HepG2 (cell line): ENCODE data around the gene GRM8. TPM values are rescaled to one million over a fixed set of nuclear protein-coding genes. Genes with fewer than 3 reads are reported as not detected.

Experiments used
- ATAC-seq: fragments of 200-7000 bp; cut with Tn5 transposase; 3 replicates; pipeline ENCODE4 v1.9.1; 2020; ENCODE audit warnings: mild to moderate bottlenecking, moderate library complexity
- BruUV-seq: library from RNA; stranded (reverse); fragments of 400-500 nt; replicated peaks from 2 replicates; lab custom pipeline; 2021; lab: Mats Ljungman, UMichigan
- CTCF ChIA-PET: fragments of 300-600 bp; formaldehyde crosslinking; extraction: SDS; loops from one replicate; lab custom pipeline; 2021; ENCODE audit warnings: low total read pairs, inconsistent platforms, low intra/inter-chr PET ratio; lab: Yijun Ruan, JAX
- POLR2A ChIA-PET: fragments of 350-600 bp; sonication (Branson Sonifier 250); formaldehyde crosslinking; loops from one replicate; lab custom pipeline; 2020; ENCODE audit warnings: antibody characterized with exemption, inconsistent platforms; lab: Yijun Ruan, JAX
- DNase-seq: peaks from one replicate; pipeline ENCODE4 v3.0.0-alpha.2; 2015; ENCODE audit warnings: low spot score
- FAIRE-seq: peaks from 3 replicates; lab custom pipeline; 2011; peaks lifted over from hg19 to GRCh38; lab: Jason Lieb, UNC
- H2AFZ ChIP-seq: one replicate; pipeline ENCODE4 v1.6.1; 2011; ENCODE audit warnings: low read length, inconsistent platforms
- H3K27ac ChIP-seq: fragments of 300-600 bp; 3 replicates; pipeline ENCODE4 v1.8.0; 2011; ENCODE audit warnings: mixed run types, mild to moderate bottlenecking, mixed read lengths, low read length, inconsistent platforms; ENCODE audit not compliant: insufficient read depth; ENCODE audit errors: extremely low read length
- H3K27me3 ChIP-seq, 2 experiments: fragments of 200-600 bp in 1 of 2; 2 replicates in 1 of 2; 3 replicates in 1 of 2; pipeline versions ENCODE4 v1.6.0 to v1.8.0; 2011; ENCODE audit warnings: low read length in 2 of 2, mild to moderate bottlenecking in 2 of 2, moderate library complexity in 2 of 2, inconsistent platforms in 1 of 2; ENCODE audit not compliant: insufficient read depth in 2 of 2, control insufficient read depth in 1 of 2
- H3K36me3 ChIP-seq, 2 experiments: fragments of 200-600 bp in 1 of 2; replicated peaks in 1 of 2; 2 replicates in 1 of 2; 3 replicates in 1 of 2; pipeline versions ENCODE4 v1.5.1 to v1.8.0; 2011; ENCODE audit warnings: low read length in 2 of 2, inconsistent platforms in 1 of 2; ENCODE audit not compliant: insufficient read depth in 2 of 2, control insufficient read depth in 1 of 2
- H3K4me1 ChIP-seq: 2 replicates; pipeline ENCODE4 v1.5.1; 2012; ENCODE audit warnings: low read length, inconsistent platforms; ENCODE audit not compliant: insufficient read depth
- H3K4me2 ChIP-seq: 2 replicates; pipeline ENCODE4 v1.6.0; 2011; ENCODE audit warnings: low read depth, low read length, inconsistent platforms
- H3K4me3 ChIP-seq, 3 experiments: fragments of 200-600 bp in 1 of 3; sonication (generic), shearing (Covaris generic) in 1 of 3; replicated peaks in 1 of 3; 2 replicates each; pipeline ENCODE4 v1.5.1; 2011 to 2016; ENCODE audit warnings: low read length in 3 of 3, inconsistent platforms in 2 of 3, low read depth in 2 of 3, mild to moderate bottlenecking in 2 of 3, control low read depth in 1 of 3, mixed read lengths in 1 of 3; ENCODE audit not compliant: insufficient read depth in 1 of 3
- H3K79me2 ChIP-seq: one replicate; pipeline ENCODE4 v1.6.1; 2011; ENCODE audit warnings: low read length, inconsistent platforms; ENCODE audit not compliant: insufficient read depth
- H3K9ac ChIP-seq: 2 replicates; pipeline ENCODE4 v1.6.0; 2011; ENCODE audit warnings: mild to moderate bottlenecking, low read depth, low read length, inconsistent platforms; ENCODE audit not compliant: insufficient read depth
- H3K9me3 ChIP-seq: 2 replicates; pipeline ENCODE4 v1.5.1; 2012; ENCODE audit warnings: mild to moderate bottlenecking, low read length
- H4K20me1 ChIP-seq: 2 replicates; pipeline ENCODE4 v1.6.0; 2011; ENCODE audit warnings: inconsistent platforms, mild to moderate bottlenecking, low read length, moderate library complexity; ENCODE audit not compliant: insufficient read depth
- CCAR2 ChIP-seq: fragments of 200-400 bp; formaldehyde crosslinking; optimal IDR thresholded peaks from 2 replicates; pipeline ENCODE3; 2018; ENCODE audit warnings: low read depth, mild to moderate bottlenecking, low read length, moderate library complexity
- HMGXB4 ChIP-seq, 2 experiments: sonication (generic) in 1 of 2; formaldehyde crosslinking in 1 of 2; IDR thresholded peaks; 2 replicates each; pipeline versions ENCODE4 v1.4.0 to v1.6.1; 2018 to 2020; ENCODE audit warnings: missing genetic modification reagents in 2 of 2, borderline replicate concordance in 1 of 2, low read depth in 1 of 2, mild to moderate bottlenecking in 1 of 2, missing biosample characterization in 1 of 2
- IKZF1 ChIP-seq: fragments of 450-650 bp; IDR thresholded peaks from 2 replicates; pipeline ENCODE4 v1.7.1; 2016
- MIER3 ChIP-seq: IDR thresholded peaks from 2 replicates; pipeline ENCODE4 v1.6.1; 2016; ENCODE audit warnings: missing compliant biosample characterization, borderline replicate concordance
- PLRG1 ChIP-seq: fragments of 450-650 bp; conservative IDR thresholded peaks from 2 replicates; pipeline ENCODE4 v1.6.1; 2016
- RORA ChIP-seq: sonication (generic); formaldehyde crosslinking; IDR thresholded peaks from 2 replicates; pipeline ENCODE4 v1.5.0; 2020; ENCODE audit warnings: mild to moderate bottlenecking, missing genetic modification reagents, moderate library complexity
- SIX4 ChIP-seq: sonication (generic); formaldehyde crosslinking; IDR thresholded peaks from 2 replicates; pipeline ENCODE4 v1.4.0; 2020; ENCODE audit warnings: missing genetic modification reagents
- TBX2 ChIP-seq: sonication (generic); formaldehyde crosslinking; IDR thresholded peaks from 2 replicates; pipeline ENCODE4 v1.5.0; 2020; ENCODE audit warnings: missing genetic modification reagents, mild to moderate bottlenecking, borderline replicate concordance
- THAP9 ChIP-seq: sonication (generic); formaldehyde crosslinking; IDR thresholded peaks from 2 replicates; pipeline ENCODE4; 2020; ENCODE audit warnings: missing genetic modification reagents, mild to moderate bottlenecking, borderline replicate concordance
- YEATS4 ChIP-seq: sonication (generic); formaldehyde crosslinking; IDR thresholded peaks from 2 replicates; pipeline ENCODE4 v1.4.0; 2020; ENCODE audit warnings: missing genetic modification reagents, borderline replicate concordance
- ZBTB4 ChIP-seq: sonication (generic); formaldehyde crosslinking; IDR thresholded peaks from 2 replicates; pipeline ENCODE4 v1.4.0; 2020; ENCODE audit warnings: missing genetic modification reagents, mild to moderate bottlenecking, borderline replicate concordance
- ZNF558 ChIP-seq: sonication (generic); formaldehyde crosslinking; IDR thresholded peaks from 2 replicates; pipeline ENCODE4 v1.9.0; 2022; ENCODE audit warnings: mild to moderate bottlenecking, missing genetic modification reagents, borderline replicate concordance
- ZNF614 ChIP-seq: IDR thresholded peaks from 2 replicates; pipeline ENCODE4 v1.6.1; 2018; ENCODE audit warnings: missing biosample characterization, missing genetic modification reagents, inconsistent platforms, borderline replicate concordance
- ZNF652 ChIP-seq: IDR thresholded peaks from 2 replicates; pipeline ENCODE4 v1.6.1; 2016; ENCODE audit warnings: low read depth, borderline replicate concordance
- ZNF713 ChIP-seq: sonication (generic); formaldehyde crosslinking; IDR thresholded peaks from 2 replicates; pipeline ENCODE4 v1.4.0; 2020; ENCODE audit warnings: mild to moderate bottlenecking, missing genetic modification reagents
- WGBS: methylation state at CpG from one replicate; pipeline ENCODE4 v1.1.6; 2017; ENCODE audit warnings: low lambda C conversion rate; 5-methylcytosine and 5-hydroxymethylcytosine counted together
- in situ Hi-C: cut with HindIII; loops from 2 replicates; pipeline ENCODE4 v1.10.0; 2017; ENCODE audit warnings: low pct_unique_long_range_greater_than_20kb; ENCODE audit not compliant: extremely low pct_ligation_motif_present
- intact Hi-C: fragments of 100-400 bp; cut with micrococcal nuclease; formaldehyde crosslinking; loops from one replicate; pipeline ENCODE4 v1.10.0; 2022; ENCODE audit not compliant: unreplicated experiment
- polyA plus RNA-seq, 8 experiments: library from polyadenylated mRNA; depleted of rRNA in 3 of 8; stranded (reverse) in 7 of 8; unstranded in 1 of 8; fragments of >200 nt; fragmentation: Illumina TruSeq in 4 of 8; extraction: Trizol in 4 of 8; gene quantifications; 2 replicates each; pipeline versions ENCODE4 v1.2.1 to v1.2.3, GENCODE V29; 2011 to 2016; ENCODE audit warnings: low read depth in 4 of 8, missing spikeins in 1 of 8, mixed read lengths in 1 of 8; ENCODE audit not compliant: insufficient read depth in 1 of 8
- total RNA-seq, 5 experiments: library from RNA; depleted of rRNA; stranded (reverse); fragments of >200 nt; fragmentation: Illumina TruSeq; extraction: Trizol; gene quantifications; 2 replicates each; pipeline ENCODE4 v1.2.3, GENCODE V29; 2016; ENCODE audit warnings: low read depth in 1 of 5

GRM8 gene
- total and polyA plus RNA-seq, 2 of the 13 experiments (the other 11 are each of a cell fraction or from before 2014, with no cell fraction given) = not detected

GRCh38 chr7:127081539-127081938 is 171.2 kb downstream of the GRM8 start (continued):
- TF ChIP-seq RORA (CRISPR knock-in tag) (no peak), HMGXB4 (CRISPR knock-in tag; IDR thresholded peaks at IDR 0.05; ENCODE audit: borderline replicate concordance in 1 of 2, low read depth in 1 of 2) (no peak), TBX2 (CRISPR knock-in tag) (no peak), SIX4 (CRISPR knock-in tag) (no peak), CCAR2 (no peak), ZNF652 (no peak), THAP9 (CRISPR knock-in tag) (no peak), ZNF713 (CRISPR knock-in tag) (no peak)

GRCh38 chr7:127080576-127080975 is 172.2 kb downstream of the GRM8 start:
- no peak overlapping the region for H3K4me2 ChIP-seq
- H3K79me2 ChIP-seq = no peaks in the 10 kb centered on the region
- H3K9me3 ChIP-seq = no peaks in the 10 kb centered on the region
- intact Hi-C loops (no loop called here), in situ Hi-C loops (no loop called here)
- H3K9ac ChIP-seq = no peak overlapping the region
- DNase-seq (no peak), FAIRE-seq (no peak), ATAC-seq (no peak)
- no TSS peak for BruUV-seq
- ChIA-PET CTCF (no interaction called here), POLR2A (no interaction called here)
- H3K36me3 ChIP-seq = no peaks in the 10 kb centered on the region
- no peak overlapping the region for H2AFZ ChIP-seq
- no peaks in the 10 kb centered on the region for H3K4me1 ChIP-seq
- H3K27me3 ChIP-seq = no peaks in the 10 kb centered on the region
- H3K27ac ChIP-seq = no peak overlapping the region
- 0% methylated on average over 2 of the region's 2 CpGs for WGBS
- H3K4me3 ChIP-seq = no peak overlapping the region
- H4K20me1 ChIP-seq = no peaks in the 10 kb centered on the region
- TF ChIP-seq ZNF614 (CRISPR knock-in tag) (no peak), PLRG1 (no peak), MIER3 (CRISPR knock-in tag) (no peak), ZBTB4 (CRISPR knock-in tag) (no peak), ZNF558 (no peak), TBX2 (CRISPR knock-in tag) (no peak), IKZF1 (no peak), YEATS4 (CRISPR knock-in tag) (no peak)
